Astrocyte of the hippocampus (primary cell): Measurements from ENCODE around the gene VSIG2.

ENCODE experiments used
- DNase-seq: peaks from one replicate; pipeline ENCODE4 v3.0.0; 2011; ENCODE audit warnings: low read depth, low spot score

The VSIG2 gene

GRCh38 chr11:124748481-124749343 lies 3.3 kb downstream of the VSIG2 start:
- DNase-seq: no peak

GRCh38 chr11:124748100-124748418 lies 4.0 kb downstream of the VSIG2 start:
- DNase-seq: no peak

GRCh38 chr11:124747406-124748099 lies 4.5 kb downstream of the VSIG2 start:
- no peak for DNase-seq

- DNase-seq: peak; percentile 79
These were observed 5.3 kb downstream of the VSIG2 start for GRCh38 chr11:124746621-124747243.

- no peak for DNase-seq
These were observed 6.0 kb downstream of the VSIG2 start for GRCh38 chr11:124745835-124746620.

GRCh38 chr11:124745270-124745834 lies 6.7 kb downstream of the VSIG2 start:
- DNase-seq: no peak

- no peak for DNase-seq
These were observed 9.0 kb downstream of the VSIG2 start for GRCh38 chr11:124743050-124743449.

GRCh38 chr11:124742555-124742954 lies 9.5 kb downstream of the VSIG2 start:
- DNase-seq: no peak

GRCh38 chr11:124740277-124740882 lies 11.7 kb downstream of the VSIG2 start:
- no peak for DNase-seq

GRCh38 chr11:124739479-124740276 lies 12.4 kb downstream of the VSIG2 start, which contains the start of gene NRGN:
Gene NRGN, plus strand, starts transcription at chr11:124739942. Its CDS starts 143 bp downstream, at chr11:124740085.
- peak; percentile 96 for DNase-seq

GRCh38 chr11:124738713-124739478 lies 13.2 kb downstream of the VSIG2 start:
- no peak for DNase-seq

GRCh38 chr11:124737638-124738305 lies 14.3 kb downstream of the VSIG2 start:
- DNase-seq: no peak

- DNase-seq: no peak
These were observed 15.3 kb downstream of the VSIG2 start for GRCh38 chr11:124736736-124737135.

GRCh38 chr11:124732230-124732629 lies 19.8 kb downstream of the VSIG2 start:
- no peak for DNase-seq

GRCh38 chr11:124729571-124729970 lies 22.5 kb downstream of the VSIG2 start:
- no peak for DNase-seq

GRCh38 chr11:124728134-124728533 lies 23.9 kb downstream of the VSIG2 start:
- no peak for DNase-seq

GRCh38 chr11:124727474-124727873 lies 24.6 kb downstream of the VSIG2 start:
- DNase-seq: no peak

- DNase-seq: no peak
These were observed 26.3 kb downstream of the VSIG2 start for GRCh38 chr11:124725719-124726105.
